ENCODE results near the gene VRK2.
"Not testable (repeated sequence)": the region's sequence is repeated elsewhere in the genome, so short reads cannot be mapped to it uniquely, and the experiment has no call there.

VRK2 gene

DNA sequence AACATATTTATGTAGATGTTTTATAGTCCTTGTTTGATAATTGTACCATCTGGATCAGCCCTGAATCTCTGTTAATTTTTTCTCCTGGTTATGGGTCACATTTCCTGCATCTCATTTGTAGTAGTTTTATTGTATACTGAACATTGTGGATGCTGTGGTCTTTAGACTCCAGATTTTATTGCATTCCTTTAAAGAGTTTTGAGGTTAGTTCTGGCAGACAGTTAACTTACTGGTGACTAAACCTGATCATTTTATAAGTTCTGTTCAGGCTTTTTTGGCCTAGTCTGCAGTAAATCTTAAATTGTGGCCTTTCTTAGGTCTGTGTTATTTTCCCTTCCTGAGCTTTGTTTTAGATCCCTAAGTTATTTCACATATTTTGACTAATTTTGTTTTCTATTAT, 110.2 kb downstream of the VRK2 start:
- no peaks in the 10 kb centered on the region for H3K27me3 ChIP-seq (ENCODE audit: control insufficient read depth, insufficient read depth, low read length, poor library complexity, severe bottlenecking)
- H3K9me3 ChIP-seq (ENCODE audit: control insufficient read depth, low read length) = no peaks in the 10 kb centered on the region
- H3K36me3 ChIP-seq (ENCODE audit: control insufficient read depth, insufficient read depth, low read length) = peaks cover 18% of the 10 kb centered on the region
- H3K4me1 ChIP-seq (ENCODE audit: control insufficient read depth, insufficient read depth, low read length) = no peaks in the 10 kb centered on the region
- H3K4me3 ChIP-seq (ENCODE audit: insufficient read depth, low read depth, low read length) = no peak overlapping the region
- no peak overlapping the region for H3K27ac ChIP-seq (ENCODE audit: insufficient read depth, low read depth, low read length, poor library complexity, severe bottlenecking)

DNA sequence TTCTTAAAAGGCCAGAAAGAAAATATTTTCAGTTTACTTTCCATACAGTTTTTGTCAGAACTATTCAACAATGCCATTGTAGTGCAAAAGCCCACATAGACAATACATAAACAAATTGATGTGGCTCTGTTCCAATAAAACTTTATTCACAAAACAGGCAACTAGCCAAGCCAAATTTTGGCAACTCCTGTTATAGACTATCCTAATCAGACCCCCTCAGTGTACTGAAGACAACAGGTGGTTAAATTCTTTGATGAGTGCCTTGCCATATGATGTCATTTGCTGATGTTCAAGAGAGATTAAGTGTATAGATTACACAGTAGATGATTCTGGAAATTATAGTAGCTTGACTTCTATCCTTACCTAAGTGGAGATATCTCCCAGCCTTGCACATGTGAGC, 111.1 kb downstream of the VRK2 start:
- no peak overlapping the region for H3K4me3 ChIP-seq (ENCODE audit: insufficient read depth, low read depth, low read length)
- H3K36me3 ChIP-seq (ENCODE audit: control insufficient read depth, insufficient read depth, low read length) = peaks cover 21% of the 10 kb centered on the region
- no peaks in the 10 kb centered on the region for H3K27me3 ChIP-seq (ENCODE audit: control insufficient read depth, insufficient read depth, low read length, poor library complexity, severe bottlenecking)
- no peaks in the 10 kb centered on the region for H3K9me3 ChIP-seq (ENCODE audit: control insufficient read depth, low read length)
- no peaks in the 10 kb centered on the region for H3K4me1 ChIP-seq (ENCODE audit: control insufficient read depth, insufficient read depth, low read length)
- H3K27ac ChIP-seq (ENCODE audit: insufficient read depth, low read depth, low read length, poor library complexity, severe bottlenecking) = no peak overlapping the region

DNA sequence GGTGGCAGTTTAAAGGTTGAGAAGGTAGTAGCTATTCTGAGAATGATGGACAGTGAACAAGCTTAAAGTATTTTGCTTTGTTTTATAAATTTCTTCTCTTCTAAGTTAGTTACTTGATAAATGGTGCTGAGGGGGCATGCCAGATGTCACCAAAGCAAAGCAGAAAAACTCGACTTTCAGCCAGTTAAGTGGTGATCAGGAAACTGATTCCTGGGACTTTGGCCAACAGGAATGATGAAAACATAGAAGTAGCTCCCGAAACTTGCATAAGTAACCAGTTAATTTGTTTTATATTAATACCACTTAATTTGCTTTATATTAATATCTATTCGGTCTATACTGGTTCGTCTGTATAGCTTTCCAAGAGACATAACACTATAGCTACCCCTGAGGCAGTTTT, 111.9 kb downstream of the VRK2 start:
- H3K36me3 ChIP-seq (ENCODE audit: control insufficient read depth, insufficient read depth, low read length) = peaks cover 21% of the 10 kb centered on the region
- H3K27ac ChIP-seq (ENCODE audit: insufficient read depth, low read depth, low read length, poor library complexity, severe bottlenecking) = no peak overlapping the region
- no peaks in the 10 kb centered on the region for H3K4me1 ChIP-seq (ENCODE audit: control insufficient read depth, insufficient read depth, low read length)
- no peaks in the 10 kb centered on the region for H3K27me3 ChIP-seq (ENCODE audit: control insufficient read depth, insufficient read depth, low read length, poor library complexity, severe bottlenecking)
- WGBS, 2 experiments = 94 to 100% methylated on average over 4 of the region's 4 CpGs
- H3K9me3 ChIP-seq (ENCODE audit: control insufficient read depth, low read length) = no peaks in the 10 kb centered on the region
- no peak overlapping the region for H3K4me3 ChIP-seq (ENCODE audit: insufficient read depth, low read depth, low read length)

DNA sequence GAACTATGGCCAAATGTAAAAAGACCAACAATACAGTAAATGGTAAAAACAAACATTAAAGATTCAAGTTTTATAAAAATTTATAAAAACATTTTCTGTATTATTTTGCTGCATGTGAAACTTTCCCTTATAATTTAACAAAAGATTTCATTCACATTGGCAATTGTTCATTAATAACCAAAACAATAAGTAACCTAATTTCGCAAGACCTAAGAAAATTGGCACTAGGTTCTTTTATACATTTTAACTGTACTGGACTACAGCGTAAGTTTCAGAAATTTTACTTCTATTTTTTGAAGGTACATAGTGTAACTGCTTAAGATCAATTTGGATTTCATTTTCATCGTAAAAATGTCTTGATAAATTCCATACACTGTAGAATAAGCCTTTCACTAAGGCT, 117.3 kb downstream of the VRK2 start:
- no peak overlapping the region for H3K4me3 ChIP-seq (ENCODE audit: insufficient read depth, low read depth, low read length)
- no peaks in the 10 kb centered on the region for H3K4me1 ChIP-seq (ENCODE audit: control insufficient read depth, insufficient read depth, low read length)
- H3K9me3 ChIP-seq (ENCODE audit: control insufficient read depth, low read length) = no peaks in the 10 kb centered on the region
- peaks cover 18% of the 10 kb centered on the region for H3K36me3 ChIP-seq (ENCODE audit: control insufficient read depth, insufficient read depth, low read length)
- H3K27ac ChIP-seq (ENCODE audit: insufficient read depth, low read depth, low read length, poor library complexity, severe bottlenecking) = no peak overlapping the region
- no peaks in the 10 kb centered on the region for H3K27me3 ChIP-seq (ENCODE audit: control insufficient read depth, insufficient read depth, low read length, poor library complexity, severe bottlenecking)
- 93 to 96% methylated on average over 3 of the region's 3 CpGs for WGBS, 2 experiments

DNA sequence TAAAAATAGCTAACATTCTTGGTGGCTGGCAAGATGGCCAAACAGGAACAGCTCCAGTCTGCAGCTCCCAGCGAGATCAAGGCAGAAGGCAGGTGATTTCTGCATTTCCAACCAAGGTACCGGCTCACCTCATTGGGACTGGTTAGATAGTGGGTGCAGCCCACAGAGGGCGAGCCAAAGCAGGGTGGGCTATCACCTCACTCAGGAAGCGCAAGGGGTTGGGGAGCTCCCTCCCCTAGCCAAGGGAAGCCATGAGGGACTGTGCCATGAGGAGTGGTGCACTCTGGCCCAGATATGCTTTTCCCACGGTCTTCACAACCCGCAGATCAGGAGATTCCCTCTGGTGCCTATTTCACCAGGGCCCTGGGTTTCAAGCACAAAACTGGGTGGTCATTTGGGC, 121.5 kb downstream of the VRK2 start:
- H3K4me1 ChIP-seq (ENCODE audit: control insufficient read depth, insufficient read depth, low read length) = not testable (repeated sequence)
- 95 to 99% methylated on average over 6 of the region's 6 CpGs for WGBS, 2 experiments

DNA sequence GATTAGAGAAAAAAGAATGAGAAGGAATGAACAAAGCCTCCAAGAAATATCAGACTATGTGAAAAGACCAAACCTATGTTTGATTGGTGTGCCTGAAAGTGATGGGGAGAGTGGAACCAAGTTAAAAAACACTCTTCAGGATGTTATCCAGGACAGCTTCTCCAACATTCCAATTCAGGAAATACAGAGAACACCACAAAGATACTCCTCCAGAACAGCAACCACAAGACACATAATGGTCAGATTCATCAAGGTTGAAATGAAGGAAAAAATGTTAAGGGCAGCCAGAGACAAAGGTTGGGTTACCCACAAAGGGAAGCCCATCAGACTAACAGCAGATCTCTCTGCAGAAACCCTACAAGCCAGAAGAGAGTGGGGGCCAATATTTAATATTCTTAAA, 123.2 kb downstream of the VRK2 start:
- H3K4me3 ChIP-seq (ENCODE audit: insufficient read depth, low read depth, low read length); H3K27ac ChIP-seq (ENCODE audit: insufficient read depth, low read depth, low read length, poor library complexity, severe bottlenecking); H3K36me3 ChIP-seq (ENCODE audit: control insufficient read depth, insufficient read depth, low read length); H3K9me3 ChIP-seq (ENCODE audit: control insufficient read depth, low read length); H3K27me3 ChIP-seq (ENCODE audit: control insufficient read depth, insufficient read depth, low read length, poor library complexity, severe bottlenecking); H3K4me1 ChIP-seq (ENCODE audit: control insufficient read depth, insufficient read depth, low read length): not testable (repeated sequence)

More for the DNA sequence above, 121.5 kb downstream of the VRK2 start:
- not testable (repeated sequence) for H3K4me3 ChIP-seq (ENCODE audit: insufficient read depth, low read depth, low read length); H3K27me3 ChIP-seq (ENCODE audit: control insufficient read depth, insufficient read depth, low read length, poor library complexity, severe bottlenecking); H3K9me3 ChIP-seq (ENCODE audit: control insufficient read depth, low read length); H3K36me3 ChIP-seq (ENCODE audit: control insufficient read depth, insufficient read depth, low read length); H3K27ac ChIP-seq (ENCODE audit: insufficient read depth, low read depth, low read length, poor library complexity, severe bottlenecking)

DNA sequence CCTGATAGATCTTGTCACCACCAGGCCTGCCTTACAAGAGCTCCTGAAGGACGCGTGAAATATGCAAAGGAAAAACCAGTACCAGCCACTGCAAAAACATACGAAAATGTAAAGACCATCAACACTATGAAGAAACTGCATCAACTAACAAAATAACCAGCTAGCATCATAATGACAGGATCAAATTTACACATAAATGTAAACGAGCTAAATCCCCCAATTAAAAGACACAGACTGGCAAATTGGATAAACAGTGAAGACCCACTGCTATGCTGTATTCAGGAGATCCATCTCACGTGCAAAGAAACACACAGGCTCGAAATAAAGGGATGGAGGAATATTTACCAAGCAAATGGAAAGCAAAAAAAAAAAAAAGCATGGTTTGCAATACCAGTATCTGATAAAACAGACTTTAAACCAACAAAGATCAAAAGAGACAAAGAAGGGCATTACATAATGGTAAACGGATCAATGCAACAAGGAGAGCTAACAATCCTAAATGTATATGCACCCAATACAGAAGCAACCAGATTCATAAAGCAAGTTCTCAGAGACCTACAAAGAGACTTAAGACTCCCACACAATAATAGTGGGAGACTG, 123.8 kb downstream of the VRK2 start:
- H3K4me3 ChIP-seq (ENCODE audit: insufficient read depth, low read depth, low read length); H3K27ac ChIP-seq (ENCODE audit: insufficient read depth, low read depth, low read length, poor library complexity, severe bottlenecking); H3K36me3 ChIP-seq (ENCODE audit: control insufficient read depth, insufficient read depth, low read length); H3K27me3 ChIP-seq (ENCODE audit: control insufficient read depth, insufficient read depth, low read length, poor library complexity, severe bottlenecking); H3K4me1 ChIP-seq (ENCODE audit: control insufficient read depth, insufficient read depth, low read length); H3K9me3 ChIP-seq (ENCODE audit: control insufficient read depth, low read length): not testable (repeated sequence)
- 88 to 90% methylated on average over 7 of the region's 7 CpGs for WGBS, 2 experiments

DNA sequence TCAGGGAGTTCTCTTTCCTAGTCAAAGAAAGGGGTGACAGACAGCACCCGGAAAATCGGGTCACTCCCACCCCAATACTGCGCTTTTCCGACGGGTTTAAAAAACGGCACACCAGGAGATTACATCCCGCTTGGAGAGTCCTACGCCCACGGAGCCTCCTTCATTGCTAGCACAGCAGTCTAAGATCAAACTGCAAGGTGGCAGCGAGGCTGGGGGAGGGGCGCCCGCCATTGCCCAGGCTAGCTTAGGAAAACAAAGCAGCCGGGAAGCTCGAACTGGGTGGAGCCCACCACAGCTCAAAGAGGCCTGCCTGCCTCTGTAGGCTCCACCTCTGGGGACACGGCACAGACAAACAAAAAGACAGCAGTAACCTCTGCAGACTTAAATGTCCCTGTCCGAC, 125.2 kb downstream of the VRK2 start:
- WGBS, 2 experiments = 88 to 91% methylated on average over 16 of the region's 16 CpGs
- not testable (repeated sequence) for H3K9me3 ChIP-seq (ENCODE audit: control insufficient read depth, low read length)

DNA sequence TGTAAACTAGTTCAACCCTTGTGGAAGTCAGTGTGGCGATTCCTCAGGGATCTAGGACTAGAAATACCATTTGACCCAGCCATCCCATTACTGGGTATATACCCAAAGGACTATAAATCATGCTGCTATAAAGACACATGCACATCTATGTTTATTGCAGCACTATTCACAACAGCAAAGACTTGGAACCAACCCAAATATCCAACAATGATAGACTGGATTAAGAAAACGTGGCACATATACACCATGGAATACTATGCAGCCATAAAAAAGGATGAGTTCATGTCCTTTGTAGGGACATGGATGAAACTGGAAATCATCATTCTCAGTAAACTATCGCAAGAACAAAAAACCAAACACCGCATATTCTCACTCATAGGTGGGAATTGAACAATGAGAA, 130.6 kb downstream of the VRK2 start:
- H3K4me1 ChIP-seq (ENCODE audit: control insufficient read depth, insufficient read depth, low read length); H3K9me3 ChIP-seq (ENCODE audit: control insufficient read depth, low read length); H3K4me3 ChIP-seq (ENCODE audit: insufficient read depth, low read depth, low read length); H3K27ac ChIP-seq (ENCODE audit: insufficient read depth, low read depth, low read length, poor library complexity, severe bottlenecking); H3K36me3 ChIP-seq (ENCODE audit: control insufficient read depth, insufficient read depth, low read length); H3K27me3 ChIP-seq (ENCODE audit: control insufficient read depth, insufficient read depth, low read length, poor library complexity, severe bottlenecking): not testable (repeated sequence)
- 100% methylated on average over 1 of the region's 4 CpGs; no CpG with 5 or more reads in 1 of the 2 experiments for WGBS, 2 experiments

More for the DNA sequence above, 125.2 kb downstream of the VRK2 start:
- not testable (repeated sequence) for H3K4me3 ChIP-seq (ENCODE audit: insufficient read depth, low read depth, low read length); H3K36me3 ChIP-seq (ENCODE audit: control insufficient read depth, insufficient read depth, low read length); H3K27ac ChIP-seq (ENCODE audit: insufficient read depth, low read depth, low read length, poor library complexity, severe bottlenecking); H3K27me3 ChIP-seq (ENCODE audit: control insufficient read depth, insufficient read depth, low read length, poor library complexity, severe bottlenecking); H3K4me1 ChIP-seq (ENCODE audit: control insufficient read depth, insufficient read depth, low read length)

DNA sequence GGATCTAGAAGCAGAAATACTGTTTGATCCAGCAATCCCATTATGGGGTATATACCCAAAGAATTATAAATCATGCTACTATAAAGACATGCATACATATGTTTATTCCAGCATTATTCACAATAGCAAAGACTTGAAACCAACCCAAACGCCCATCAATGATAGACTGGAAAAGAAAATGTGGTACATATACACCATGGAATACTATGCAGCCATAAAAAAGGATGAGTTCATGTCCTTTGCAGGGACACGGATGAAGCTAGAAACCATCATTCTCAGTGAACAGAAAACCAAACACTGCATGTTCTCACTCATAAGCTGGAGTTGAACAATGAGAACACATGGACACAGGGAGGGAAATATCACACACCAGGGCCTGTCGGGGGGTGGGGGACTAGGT, 133.6 kb downstream of the VRK2 start:
- not testable (repeated sequence) for H3K4me1 ChIP-seq (ENCODE audit: control insufficient read depth, insufficient read depth, low read length)

DNA sequence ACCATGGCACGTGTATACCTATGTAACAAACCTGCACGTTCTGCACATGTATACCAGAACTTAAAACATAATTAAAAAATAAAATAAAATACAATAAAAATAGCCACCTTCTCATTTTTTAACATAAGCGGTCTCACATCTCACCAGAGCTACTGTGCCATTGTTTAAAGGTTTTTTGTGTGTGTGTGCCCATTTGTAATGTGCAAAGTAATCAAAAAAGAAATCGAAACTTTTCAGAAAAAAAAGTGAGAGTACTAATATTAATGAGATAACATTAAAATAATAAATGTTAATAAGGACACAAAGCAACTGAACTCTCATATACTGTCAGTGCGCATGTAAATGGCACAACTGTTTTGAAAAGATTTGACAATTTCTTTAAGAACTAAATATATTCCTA, 134.0 kb downstream of the VRK2 start:
- H3K27ac ChIP-seq (ENCODE audit: insufficient read depth, low read depth, low read length, poor library complexity, severe bottlenecking) = no peak overlapping the region
- 90 to 97% methylated on average over 1 to 3 of the region's 5 CpGs for WGBS, 2 experiments

More for the DNA sequence above, 133.6 kb downstream of the VRK2 start:
- not testable (repeated sequence) for H3K4me3 ChIP-seq (ENCODE audit: insufficient read depth, low read depth, low read length); H3K9me3 ChIP-seq (ENCODE audit: control insufficient read depth, low read length); H3K36me3 ChIP-seq (ENCODE audit: control insufficient read depth, insufficient read depth, low read length); H3K27ac ChIP-seq (ENCODE audit: insufficient read depth, low read depth, low read length, poor library complexity, severe bottlenecking); H3K27me3 ChIP-seq (ENCODE audit: control insufficient read depth, insufficient read depth, low read length, poor library complexity, severe bottlenecking)
- 93 to 100% methylated on average over 3 of the region's 3 CpGs for WGBS, 2 experiments

More for the DNA sequence above, 134.0 kb downstream of the VRK2 start:
- Histone ChIP-seq H3K4me3 (ENCODE audit: insufficient read depth, low read depth, low read length) (no peak overlapping the region), H3K9me3 (ENCODE audit: control insufficient read depth, low read length) (no peaks in the 10 kb centered on the region), H3K36me3 (ENCODE audit: control insufficient read depth, insufficient read depth, low read length) (no peaks in the 10 kb centered on the region), H3K4me1 (ENCODE audit: control insufficient read depth, insufficient read depth, low read length) (no peaks in the 10 kb centered on the region), H3K27me3 (ENCODE audit: control insufficient read depth, insufficient read depth, low read length, poor library complexity, severe bottlenecking) (no peaks in the 10 kb centered on the region)

Measured in ectodermal cell (in vitro differentiated cells).